H9 (cell line): Measurements from ENCODE around the gene CLCNKB. TPM values are rescaled to one million over a fixed set of nuclear protein-coding genes. Genes with fewer than 3 reads are reported as not detected.

Experiments used
- DNase-seq: peaks from one replicate; pipeline ENCODE4 v3.0.0-alpha.2; 2017
- H2AFZ ChIP-seq: one replicate; pipeline ENCODE4 v1.6.1; 2013; ENCODE audit warnings: mild to moderate bottlenecking, low read length, control low read depth, moderate library complexity
- H2AK5ac ChIP-seq: 2 replicates; pipeline ENCODE4 v1.6.1; 2013; ENCODE audit warnings: low read length, control low read depth, mixed read lengths; ENCODE audit not compliant: insufficient read length
- H2BK120ac ChIP-seq: one replicate; pipeline ENCODE4 v1.6.1; 2013; ENCODE audit warnings: low read depth, mild to moderate bottlenecking, low read length, control low read depth, inconsistent platforms; ENCODE audit not compliant: poor library complexity, severe bottlenecking
- H2BK12ac ChIP-seq: 2 replicates; pipeline ENCODE4 v1.6.1; 2013; ENCODE audit warnings: low read length, control low read depth, mixed read lengths, low read depth; ENCODE audit not compliant: insufficient read length
- H2BK15ac ChIP-seq: 2 replicates; pipeline ENCODE4 v1.6.1; 2013; ENCODE audit warnings: low read depth, low read length, control low read depth
- H2BK20ac ChIP-seq: one replicate; pipeline ENCODE4 v1.6.1; 2013; ENCODE audit warnings: low read depth, mild to moderate bottlenecking, low read length, control low read depth, inconsistent platforms; ENCODE audit not compliant: poor library complexity, severe bottlenecking
- H2BK5ac ChIP-seq: 2 replicates; pipeline ENCODE4 v1.6.1; 2013; ENCODE audit warnings: low read length, control low read depth, mixed read lengths; ENCODE audit not compliant: insufficient read length
- H3K14ac ChIP-seq: 2 replicates; pipeline ENCODE4 v1.6.1; 2013; ENCODE audit warnings: low read length, control low read depth; ENCODE audit not compliant: insufficient read depth
- H3K18ac ChIP-seq: 2 replicates; pipeline ENCODE4 v1.6.1; 2013; ENCODE audit warnings: low read depth, mild to moderate bottlenecking, mixed read lengths, low read length, control low read depth; ENCODE audit not compliant: insufficient read length
- H3K23ac ChIP-seq: 2 replicates; pipeline ENCODE4 v1.6.1; 2013; ENCODE audit warnings: low read length, control low read depth, mixed read lengths, low read depth; ENCODE audit not compliant: insufficient read length
- H3K23me2 ChIP-seq: 2 replicates; pipeline ENCODE4 v1.6.1; 2013; ENCODE audit warnings: low read depth, mild to moderate bottlenecking, mixed read lengths, low read length, control low read depth; ENCODE audit not compliant: insufficient read length, poor library complexity, severe bottlenecking
- H3K27ac ChIP-seq: 2 replicates; pipeline ENCODE4 v1.5.1; 2013; ENCODE audit warnings: low read length, control low read depth, mixed read lengths, low read depth; ENCODE audit not compliant: insufficient read length
- H3K27me3 ChIP-seq: 2 replicates; pipeline ENCODE4 v1.6.1; 2013; ENCODE audit warnings: low read length, control low read depth, inconsistent platforms; ENCODE audit not compliant: insufficient read depth
- H3K4ac ChIP-seq: 2 replicates; pipeline ENCODE4 v1.6.1; 2013; ENCODE audit warnings: low read depth, mild to moderate bottlenecking, control low read depth, inconsistent platforms, low read length, moderate library complexity
- H3K4me1 ChIP-seq: 2 replicates; pipeline ENCODE4 v1.6.1; 2013; ENCODE audit warnings: low read length, control low read depth, inconsistent platforms; ENCODE audit not compliant: insufficient read depth
- H3K4me2 ChIP-seq: 2 replicates; pipeline ENCODE4 v1.6.1; 2013; ENCODE audit warnings: low read length, control low read depth, mixed read lengths; ENCODE audit not compliant: insufficient read length, insufficient read depth
- H3K56ac ChIP-seq: 2 replicates; pipeline ENCODE4 v1.6.1; 2013; ENCODE audit warnings: low read depth, mild to moderate bottlenecking, mixed read lengths, low read length, control low read depth; ENCODE audit not compliant: insufficient read length
- H3K79me1 ChIP-seq: 2 replicates; pipeline ENCODE4 v1.6.1; 2013; ENCODE audit warnings: low read depth, mild to moderate bottlenecking, moderate library complexity, low read length, control low read depth, inconsistent platforms; ENCODE audit not compliant: insufficient read depth, poor library complexity, severe bottlenecking
- H3K79me2 ChIP-seq: 2 replicates; pipeline ENCODE4 v1.6.1; 2013; ENCODE audit warnings: low read length, control low read depth, inconsistent platforms; ENCODE audit not compliant: insufficient read depth
- H3K9ac ChIP-seq: 2 replicates; pipeline ENCODE4 v1.6.1; 2013; ENCODE audit warnings: low read length, control low read depth, mixed read lengths; ENCODE audit not compliant: insufficient read length; ENCODE audit errors: extremely low read depth
- H3K9me3 ChIP-seq: one replicate; pipeline ENCODE4 v1.6.1; 2013; ENCODE audit warnings: low read depth, low read length, inconsistent platforms; ENCODE audit not compliant: control insufficient read depth
- H3T11ph ChIP-seq: one replicate; pipeline ENCODE4 v1.6.1; 2013; ENCODE audit warnings: mild to moderate bottlenecking, low read length, control low read depth, inconsistent platforms
- H4K20me1 ChIP-seq: one replicate; pipeline ENCODE4 v1.6.1; 2013; ENCODE audit not compliant: control insufficient read depth, insufficient read length, insufficient read depth
- H4K5ac ChIP-seq: 2 replicates; pipeline ENCODE4 v1.6.1; 2013; ENCODE audit warnings: low read depth, mild to moderate bottlenecking, mixed read lengths, low read length, control low read depth; ENCODE audit not compliant: insufficient read length
- H4K8ac ChIP-seq: replicated peaks from 2 replicates; pipeline ENCODE4 v1.6.1; 2013; ENCODE audit warnings: low read length, control low read depth, mixed read lengths, low read depth; ENCODE audit not compliant: insufficient read length
- H4K91ac ChIP-seq: 2 replicates; pipeline ENCODE4 v1.6.1; 2013; ENCODE audit warnings: low read depth, mild to moderate bottlenecking, moderate library complexity, mixed read lengths, low read length, control low read depth; ENCODE audit not compliant: insufficient read length
- H3K27ac Mint-ChIP-seq, 3 experiments: 2 replicates in 2 of 3; 3 replicates in 1 of 3; pipeline ENCODE4 v1.8.0; 2020 to 2021; ENCODE audit warnings: mixed read lengths in 3 of 3, mild to moderate bottlenecking in 1 of 3, moderate library complexity in 1 of 3
- H3K27me3 Mint-ChIP-seq: 2 replicates; pipeline ENCODE4 v1.8.0; 2021; ENCODE audit warnings: low read depth, mild to moderate bottlenecking, moderate library complexity, mixed read lengths
- H3K36me3 Mint-ChIP-seq, 3 experiments: 2 replicates in 2 of 3; 3 replicates in 1 of 3; pipeline ENCODE4 v1.8.0; 2020 to 2021; ENCODE audit warnings: low read depth in 3 of 3, mixed read lengths in 3 of 3; ENCODE audit not compliant: insufficient read depth in 1 of 3
- H3K4me1 Mint-ChIP-seq, 2 experiments: 2 replicates each; pipeline ENCODE4 v1.8.0; 2020; ENCODE audit warnings: mixed read lengths in 2 of 2
- H3K4me3 Mint-ChIP-seq, 2 experiments: 2 replicates in 1 of 2; 3 replicates in 1 of 2; pipeline ENCODE4 v1.8.0; 2020 to 2021; ENCODE audit warnings: mild to moderate bottlenecking in 2 of 2, mixed read lengths in 2 of 2, moderate library complexity in 1 of 2
- H3K9me3 Mint-ChIP-seq, 2 experiments: 2 replicates in 1 of 2; 3 replicates in 1 of 2; pipeline ENCODE4 v1.8.0; 2020; ENCODE audit warnings: mild to moderate bottlenecking in 2 of 2, mixed read lengths in 2 of 2, moderate library complexity in 1 of 2
- WGBS: extraction: QIAGEN DNeasy Blood & Tissue Kit; methylation state at CpG from one replicate; pipeline ENCODE4 v1.1.7; 2013; ENCODE audit warnings: missing lambda C conversion rate, low lambda C conversion rate, mixed read lengths; ENCODE audit not compliant: insufficient read length; ENCODE audit errors: extremely low coverage; 5-methylcytosine and 5-hydroxymethylcytosine counted together
- total RNA-seq: library from RNA; stranded (reverse); gene quantifications from 2 replicates; pipeline ENCODE4 v1.2.1, GENCODE V29; 2021
- TF ChIP-seq, protein P1 (sequence below): fragments of 200-600 bp; sonication (generic); conservative IDR thresholded peaks from 3 replicates; pipeline ENCODE4 v1.8.0; 2021; ENCODE audit warnings: antibody characterized with exemption, mild to moderate bottlenecking

CLCNKB gene
- total RNA-seq, 1 experiment from 2014 or later = 1.7 TPM

DNA sequence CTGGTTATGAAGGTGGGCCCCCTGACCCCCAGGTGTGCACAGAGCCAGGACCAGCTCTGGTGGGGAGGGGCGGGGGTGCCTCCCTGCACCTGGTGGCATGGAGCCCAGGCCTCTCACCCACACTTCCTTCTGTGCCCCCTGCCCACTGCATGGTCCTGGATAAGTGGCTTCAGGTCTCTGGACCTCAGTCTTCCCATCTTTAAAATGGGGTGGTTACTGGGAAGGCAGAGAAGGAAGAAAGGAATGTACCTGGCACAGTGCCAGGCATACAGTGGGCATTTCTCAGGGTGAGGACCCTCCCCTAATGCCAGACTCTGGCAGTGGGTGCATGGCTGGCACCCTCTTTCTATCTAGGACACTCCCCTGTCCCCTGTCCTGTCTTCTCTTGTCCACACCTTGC is 14.3 kb upstream of the CLCNKB start:
- no CpG with 5 or more reads among the region's 1 CpG for WGBS
- Histone ChIP-seq H3K4me1 (peaks cover 2% of the 10 kb centered on the region; the same call in 1 of the 2 replicates), H2AK5ac (no peak overlapping the region), H2BK20ac (no peak overlapping the region), H4K5ac (no peak overlapping the region), H3K56ac (no peak overlapping the region), H2BK120ac (no peak overlapping the region), H2AFZ (no peak overlapping the region), H4K8ac (no peak overlapping the region), H3K23ac (no peak overlapping the region), H3K79me2 (no peaks in the 10 kb centered on the region), H3K27ac (no peak overlapping the region), H3K27me3 (no peaks in the 10 kb centered on the region), H3K4ac (no peak overlapping the region), H3K79me1 (no peaks in the 10 kb centered on the region), H3K18ac (no peak overlapping the region), H3K14ac (no peak overlapping the region), H3K4me2 (no peak overlapping the region), H3K9ac (no peak overlapping the region), H4K91ac (no peak overlapping the region), H3K23me2 (peaks cover 3% of the 10 kb centered on the region), H2BK15ac (no peak overlapping the region), H2BK5ac (no peak overlapping the region), H3K9me3 (no peaks in the 10 kb centered on the region), H2BK12ac (no peak overlapping the region), H3T11ph (no peak overlapping the region), H4K20me1 (no peaks in the 10 kb centered on the region)
- H3K9me3 Mint-ChIP-seq = peaks cover 0 to 2% of the 10 kb centered on the region in 2 experiments; a peak in 1 of 5 replicates
- DNase-seq = no peak
- peaks cover 13 to 23% of the 10 kb centered on the region in 2 experiments for H3K4me1 Mint-ChIP-seq
- H3K4me3 Mint-ChIP-seq = no peak overlapping the region
- peaks cover 31% of the 10 kb centered on the region for H3K27me3 Mint-ChIP-seq
- TF ChIP-seq, protein P1, sequence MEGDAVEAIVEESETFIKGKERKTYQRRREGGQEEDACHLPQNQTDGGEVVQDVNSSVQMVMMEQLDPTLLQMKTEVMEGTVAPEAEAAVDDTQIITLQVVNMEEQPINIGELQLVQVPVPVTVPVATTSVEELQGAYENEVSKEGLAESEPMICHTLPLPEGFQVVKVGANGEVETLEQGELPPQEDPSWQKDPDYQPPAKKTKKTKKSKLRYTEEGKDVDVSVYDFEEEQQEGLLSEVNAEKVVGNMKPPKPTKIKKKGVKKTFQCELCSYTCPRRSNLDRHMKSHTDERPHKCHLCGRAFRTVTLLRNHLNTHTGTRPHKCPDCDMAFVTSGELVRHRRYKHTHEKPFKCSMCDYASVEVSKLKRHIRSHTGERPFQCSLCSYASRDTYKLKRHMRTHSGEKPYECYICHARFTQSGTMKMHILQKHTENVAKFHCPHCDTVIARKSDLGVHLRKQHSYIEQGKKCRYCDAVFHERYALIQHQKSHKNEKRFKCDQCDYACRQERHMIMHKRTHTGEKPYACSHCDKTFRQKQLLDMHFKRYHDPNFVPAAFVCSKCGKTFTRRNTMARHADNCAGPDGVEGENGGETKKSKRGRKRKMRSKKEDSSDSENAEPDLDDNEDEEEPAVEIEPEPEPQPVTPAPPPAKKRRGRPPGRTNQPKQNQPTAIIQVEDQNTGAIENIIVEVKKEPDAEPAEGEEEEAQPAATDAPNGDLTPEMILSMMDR = no peak
- no peak overlapping the region for H3K27ac Mint-ChIP-seq
- no peaks in the 10 kb centered on the region for H3K36me3 Mint-ChIP-seq
